Central memory CD8-positive, alpha-beta T cell (primary cell): Measurements from ENCODE around the gene TBC1D16.
"Not testable (repeated sequence)": the region's sequence is repeated elsewhere in the genome, so short reads cannot be mapped to it uniquely, and the experiment has no call there.

ENCODE experiments used
- ATAC-seq: fragments of 150-1000 bp; cut with Tn5 transposase; replicated peaks from 2 replicates; pipeline ENCODE4 v1.10.0; 2022; ENCODE audit warnings: mild to moderate bottlenecking, moderate FRiP score, moderate number of reproducible peaks; ENCODE audit not compliant: poor library complexity, severe bottlenecking; ENCODE audit errors: extremely low read depth
- DNase-seq, 2 donors: peaks; one replicate each; pipeline ENCODE4 v3.0.0; 2021; ENCODE audit warnings: low spot score in 2 of 2
- H3K27ac Mint-ChIP-seq: one replicate; pipeline ENCODE4 v1.8.0; 2022; ENCODE audit warnings: low read depth, mild to moderate bottlenecking, moderate library complexity, mixed read lengths
- H3K27me3 Mint-ChIP-seq: one replicate; pipeline ENCODE4 v1.8.0; 2022; ENCODE audit warnings: mixed read lengths
- H3K36me3 Mint-ChIP-seq: one replicate; pipeline ENCODE4 v1.8.0; 2022; ENCODE audit warnings: mild to moderate bottlenecking, moderate library complexity, mixed read lengths; ENCODE audit not compliant: insufficient read depth
- H3K4me1 Mint-ChIP-seq: one replicate; pipeline ENCODE4 v1.8.0; 2022; ENCODE audit warnings: mixed read lengths
- H3K4me3 Mint-ChIP-seq: one replicate; pipeline ENCODE4 v1.8.0; 2022; ENCODE audit warnings: mild to moderate bottlenecking, moderate library complexity, mixed read lengths
- H3K9me3 Mint-ChIP-seq: one replicate; pipeline ENCODE4 v1.8.0; 2022; ENCODE audit warnings: mixed read lengths

Gene TBC1D16

GRCh38 chr17:79907850-79908249 lies 127.8 kb downstream of the TBC1D16 start:
- Mint-ChIP-seq H3K36me3 (no peaks in the 10 kb centered on the region), H3K27ac (no peak overlapping the region), H3K27me3 (peaks cover 46% of the 10 kb centered on the region), H3K4me3 (no peak overlapping the region), H3K4me1 (no peaks in the 10 kb centered on the region), H3K9me3 (no peaks in the 10 kb centered on the region)
- no peak for ATAC-seq
- DNase-seq: no peak

GRCh38 chr17:79907217-79907715 lies 128.4 kb downstream of the TBC1D16 start:
- H3K36me3 Mint-ChIP-seq: no peaks in the 10 kb centered on the region
- no peak overlapping the region for H3K4me3 Mint-ChIP-seq
- DNase-seq (no peak), ATAC-seq (no peak)
- no peak overlapping the region for H3K27ac Mint-ChIP-seq
- no peaks in the 10 kb centered on the region for H3K4me1 Mint-ChIP-seq
- no peaks in the 10 kb centered on the region for H3K9me3 Mint-ChIP-seq
- H3K27me3 Mint-ChIP-seq: peaks cover 52% of the 10 kb centered on the region

- Mint-ChIP-seq H3K9me3 (no peaks in the 10 kb centered on the region), H3K27ac (no peak overlapping the region), H3K4me1 (no peaks in the 10 kb centered on the region), H3K27me3 (peaks cover 56% of the 10 kb centered on the region), H3K4me3 (no peak overlapping the region), H3K36me3 (no peaks in the 10 kb centered on the region)
- DNase-seq (no peak), ATAC-seq (no peak)
Observed at GRCh38 chr17:79905832-79906231, 129.8 kb downstream of the TBC1D16 start.

- ATAC-seq (no peak), DNase-seq (no peak)
- Mint-ChIP-seq H3K27ac (no peak overlapping the region), H3K36me3 (no peaks in the 10 kb centered on the region), H3K27me3 (peaks cover 61% of the 10 kb centered on the region), H3K4me1 (no peaks in the 10 kb centered on the region), H3K4me3 (no peak overlapping the region), H3K9me3 (no peaks in the 10 kb centered on the region)
Observed at GRCh38 chr17:79904865-79905264, 130.8 kb downstream of the TBC1D16 start.

GRCh38 chr17:79902146-79902791 lies 133.4 kb downstream of the TBC1D16 start:
- no peak for ATAC-seq
- Mint-ChIP-seq H3K9me3 (no peaks in the 10 kb centered on the region), H3K4me1 (no peaks in the 10 kb centered on the region)

GRCh38 chr17:79901131-79901530 lies 134.5 kb downstream of the TBC1D16 start:
- Mint-ChIP-seq H3K27ac (no peak overlapping the region), H3K36me3 (no peaks in the 10 kb centered on the region), H3K9me3 (no peaks in the 10 kb centered on the region), H3K27me3 (peaks cover 65% of the 10 kb centered on the region), H3K4me3 (no peak overlapping the region), H3K4me1 (no peaks in the 10 kb centered on the region)
- DNase-seq (no peak), ATAC-seq (no peak)

More at GRCh38 chr17:79902146-79902791, 133.4 kb downstream of the TBC1D16 start:
- Mint-ChIP-seq H3K4me3 (no peak overlapping the region), H3K27me3 (peaks cover 61% of the 10 kb centered on the region), H3K27ac (no peak overlapping the region), H3K36me3 (no peaks in the 10 kb centered on the region)
- no peak for DNase-seq

GRCh38 chr17:79899584-79899983 lies 136.1 kb downstream of the TBC1D16 start:
- ATAC-seq: no peak
- Mint-ChIP-seq H3K4me3 (no peak overlapping the region), H3K27me3 (peaks cover 52% of the 10 kb centered on the region), H3K36me3 (no peaks in the 10 kb centered on the region), H3K27ac (no peak overlapping the region), H3K9me3 (no peaks in the 10 kb centered on the region), H3K4me1 (no peaks in the 10 kb centered on the region)
- no peak for DNase-seq

- no peaks in the 10 kb centered on the region for H3K9me3 Mint-ChIP-seq
- no peak overlapping the region for H3K4me3 Mint-ChIP-seq
- peaks cover 49% of the 10 kb centered on the region for H3K27me3 Mint-ChIP-seq
- H3K27ac Mint-ChIP-seq: no peak overlapping the region
- no peaks in the 10 kb centered on the region for H3K4me1 Mint-ChIP-seq
- DNase-seq: no peak
- no peak for ATAC-seq
- H3K36me3 Mint-ChIP-seq: no peaks in the 10 kb centered on the region
Observed at GRCh38 chr17:79897243-79898063, 138.2 kb downstream of the TBC1D16 start.

- not testable (repeated sequence) for H3K36me3 Mint-ChIP-seq, ATAC-seq, H3K4me1 Mint-ChIP-seq, DNase-seq, H3K27ac Mint-ChIP-seq, H3K9me3 Mint-ChIP-seq, H3K4me3 Mint-ChIP-seq
- peaks cover 50% of the 10 kb centered on the region for H3K27me3 Mint-ChIP-seq
Observed at GRCh38 chr17:79893457-79893856, 142.2 kb downstream of the TBC1D16 start.

GRCh38 chr17:79892457-79893241 lies 143.0 kb downstream of the TBC1D16 start:
- no peak for DNase-seq
- ATAC-seq: no peak
- Mint-ChIP-seq H3K36me3 (peaks cover 2% of the 10 kb centered on the region), H3K4me1 (no peaks in the 10 kb centered on the region), H3K27ac (no peak overlapping the region), H3K4me3 (no peak overlapping the region), H3K27me3 (peaks cover 55% of the 10 kb centered on the region), H3K9me3 (no peaks in the 10 kb centered on the region)

- Mint-ChIP-seq H3K36me3 (peaks cover 2% of the 10 kb centered on the region), H3K9me3 (no peaks in the 10 kb centered on the region), H3K4me1 (no peaks in the 10 kb centered on the region), H3K27ac (no peak overlapping the region), H3K4me3 (no peak overlapping the region), H3K27me3 (peaks cover 59% of the 10 kb centered on the region)
- DNase-seq: no peak
- no peak for ATAC-seq
Observed at GRCh38 chr17:79891113-79891730, 144.4 kb downstream of the TBC1D16 start.

GRCh38 chr17:79890706-79891105 lies 145.0 kb downstream of the TBC1D16 start:
- DNase-seq (no peak), ATAC-seq (no peak)
- H3K9me3 Mint-ChIP-seq: no peaks in the 10 kb centered on the region
- H3K27me3 Mint-ChIP-seq: peaks cover 65% of the 10 kb centered on the region
- H3K4me3 Mint-ChIP-seq: no peak overlapping the region
- peaks cover 2% of the 10 kb centered on the region for H3K36me3 Mint-ChIP-seq
- H3K27ac Mint-ChIP-seq: no peak overlapping the region
- H3K4me1 Mint-ChIP-seq: no peaks in the 10 kb centered on the region
